Measurements from ENCODE around the gene ADPRM. TPM values are rescaled to one million over a fixed set of nuclear protein-coding genes. Genes with fewer than 3 reads are reported as not detected.

The ADPRM gene
- total RNA-seq, 1 donor from 2014 or later, result 13.4 TPM

DNA sequence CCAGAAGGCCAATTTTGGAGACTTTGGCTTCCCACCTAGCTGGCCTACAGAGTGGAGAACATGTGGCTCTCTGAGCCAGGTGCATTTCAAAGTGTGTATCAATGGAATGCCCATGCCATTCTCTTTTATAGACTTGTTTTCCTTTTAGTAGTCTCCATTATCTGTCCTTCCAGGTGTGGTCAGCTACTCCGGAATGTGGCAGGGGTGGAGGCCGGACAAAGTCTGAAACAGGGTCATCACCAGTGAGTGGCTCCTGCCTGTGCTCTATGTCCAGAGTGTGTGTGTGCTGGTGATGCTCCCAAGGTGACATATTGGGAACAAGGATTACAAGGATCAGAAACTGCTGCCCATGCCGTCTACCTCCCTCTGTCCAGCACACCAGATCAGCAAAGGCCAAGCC is 36.3 kb downstream of the ADPRM start:
- no peak for TF ChIP-seq CTCF (IDR thresholded peaks at IDR 0.05)
- Mint-ChIP-seq H3K27ac (ENCODE audit: unreplicated experiment) (no peak overlapping the region), H3K27me3 (ENCODE audit: low read depth) (peaks cover 2% of the 10 kb centered on the region), H3K9me3 (ENCODE audit: low read depth) (no peaks in the 10 kb centered on the region), H3K36me3 (ENCODE audit: low read depth) (peaks cover 3% of the 10 kb centered on the region), H3K4me3 (ENCODE audit: unreplicated experiment) (no peak overlapping the region), H3K4me1 (ENCODE audit: low read depth) (peaks cover 16% of the 10 kb centered on the region)
- no peak for DNase-seq (ENCODE audit: low spot score)

- peaks cover 3% of the 10 kb centered on the region for H3K36me3 Mint-ChIP-seq (ENCODE audit: low read depth)
- no peak for DNase-seq (ENCODE audit: low spot score)
- H3K27ac Mint-ChIP-seq (ENCODE audit: unreplicated experiment), result no peak overlapping the region
- H3K9me3 Mint-ChIP-seq (ENCODE audit: low read depth), result no peaks in the 10 kb centered on the region
- no peak overlapping the region for H3K4me3 Mint-ChIP-seq (ENCODE audit: unreplicated experiment)
- H3K4me1 Mint-ChIP-seq (ENCODE audit: low read depth), result peaks cover 12% of the 10 kb centered on the region
- no peak for TF ChIP-seq CTCF (IDR thresholded peaks at IDR 0.05)
- H3K27me3 Mint-ChIP-seq (ENCODE audit: low read depth), result peaks cover 5% of the 10 kb centered on the region
These were observed 37.9 kb downstream of the ADPRM start for GRCh38 chr17:10735251-10735650.

- Mint-ChIP-seq H3K27ac (ENCODE audit: unreplicated experiment) (no peak overlapping the region), H3K27me3 (ENCODE audit: low read depth) (peaks cover 5% of the 10 kb centered on the region), H3K4me1 (ENCODE audit: low read depth) (peaks cover 6% of the 10 kb centered on the region), H3K4me3 (ENCODE audit: unreplicated experiment) (no peak overlapping the region), H3K36me3 (ENCODE audit: low read depth) (peaks cover 3% of the 10 kb centered on the region), H3K9me3 (ENCODE audit: low read depth) (no peaks in the 10 kb centered on the region)
- no peak for TF ChIP-seq CTCF (IDR thresholded peaks at IDR 0.05)
- no peak for DNase-seq (ENCODE audit: low spot score)
These were observed 38.4 kb downstream of the ADPRM start for GRCh38 chr17:10735821-10736220.

DNA sequence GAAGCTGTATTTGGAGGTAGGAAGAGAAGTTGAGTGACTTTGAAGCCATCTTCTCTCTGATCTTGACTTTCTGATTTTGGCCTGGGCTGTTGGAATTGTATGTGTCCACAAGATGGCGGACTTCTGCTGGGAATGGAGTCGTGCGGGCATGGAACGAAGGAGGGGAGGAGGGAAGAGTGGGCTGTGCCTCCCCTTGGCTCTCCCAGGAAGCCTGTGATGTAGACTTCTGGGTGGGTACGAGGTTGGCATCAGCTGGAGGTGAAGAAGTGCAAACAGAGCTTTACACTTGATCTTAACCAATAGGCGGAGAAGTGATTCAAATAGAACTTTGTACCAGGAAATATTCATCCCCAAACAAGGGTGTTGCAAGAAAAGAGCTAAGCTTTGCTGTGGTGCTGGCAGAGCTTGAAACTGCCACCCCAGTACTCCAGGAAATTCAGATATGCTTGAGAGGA is 39.8 kb downstream of the ADPRM start:
- peaks cover 1% of the 10 kb centered on the region for H3K36me3 Mint-ChIP-seq (ENCODE audit: low read depth)
- no peak overlapping the region for H3K4me3 Mint-ChIP-seq (ENCODE audit: unreplicated experiment)
- peaks cover 5% of the 10 kb centered on the region for H3K27me3 Mint-ChIP-seq (ENCODE audit: low read depth)
- no peak for DNase-seq (ENCODE audit: low spot score)
- H3K4me1 Mint-ChIP-seq (ENCODE audit: low read depth), result peaks cover 2% of the 10 kb centered on the region
- no peaks in the 10 kb centered on the region for H3K9me3 Mint-ChIP-seq (ENCODE audit: low read depth)
- peak overlapping the region; percentile 43 for H3K27ac Mint-ChIP-seq (ENCODE audit: unreplicated experiment)
- TF ChIP-seq CTCF (IDR thresholded peaks at IDR 0.05), result peak; percentile 89

GRCh38 chr17:10737736-10738135 is 40.3 kb downstream of the ADPRM start:
- Mint-ChIP-seq H3K27ac (ENCODE audit: unreplicated experiment) (no peak overlapping the region), H3K4me1 (ENCODE audit: low read depth) (peaks cover 2% of the 10 kb centered on the region), H3K27me3 (ENCODE audit: low read depth) (peaks cover 5% of the 10 kb centered on the region), H3K4me3 (ENCODE audit: unreplicated experiment) (no peak overlapping the region), H3K36me3 (ENCODE audit: low read depth) (peaks cover 1% of the 10 kb centered on the region), H3K9me3 (ENCODE audit: low read depth) (no peaks in the 10 kb centered on the region)
- no peak for DNase-seq (ENCODE audit: low spot score)
- no peak for TF ChIP-seq CTCF (IDR thresholded peaks at IDR 0.05)
